HTR-8/SVneo (cell line): ENCODE data around the gene KLK6.
A peak's percentile ranks its signal among the peaks of the same experiment; 100 is the strongest.

Source experiments
- DNase-seq: peaks from one replicate; pipeline ENCODE4 v3.0.0; 2011; ENCODE audit warnings: low spot score, mixed read lengths; ENCODE audit not compliant: insufficient read length
- FAIRE-seq: peaks from 2 replicates; lab custom pipeline; 2011; peaks lifted over from hg19 to GRCh38; lab: Jason Lieb, UNC

The KLK6 gene

GRCh38 chr19:50969413-50969760 lies at the start of gene KLK6:
Gene KLK6 (minus strand): TSS chr19:50969591. CDS start chr19:50968104, 1,487 bp downstream.
- FAIRE-seq (no peak), DNase-seq (no peak)

GRCh38 chr19:51018745-51019543 lies 49.6 kb upstream of the KLK6 start:
- no peak for FAIRE-seq

GRCh38 chr19:51016798-51017683 lies 47.6 kb upstream of the KLK6 start:
- FAIRE-seq (no peak), DNase-seq (peak; percentile 65)

More at GRCh38 chr19:51018745-51019543, 49.6 kb upstream of the KLK6 start:
- no peak for DNase-seq

GRCh38 chr19:51015691-51016267 lies 46.4 kb upstream of the KLK6 start:
- FAIRE-seq, result no peak
- DNase-seq, result no peak

- DNase-seq (no peak), FAIRE-seq (no peak)
These were observed 44.9 kb upstream of the KLK6 start for GRCh38 chr19:51014242-51014641.

- no peak for FAIRE-seq
- DNase-seq, result no peak
These were observed 43.3 kb upstream of the KLK6 start for GRCh38 chr19:51012661-51013190.

GRCh38 chr19:51010066-51010795 lies 40.8 kb upstream of the KLK6 start:
- DNase-seq (no peak), FAIRE-seq (no peak)

- FAIRE-seq (no peak), DNase-seq (no peak)
These were observed 39.9 kb upstream of the KLK6 start for GRCh38 chr19:51009061-51009891.

- FAIRE-seq (no peak), DNase-seq (no peak)
These were observed 38.1 kb upstream of the KLK6 start for GRCh38 chr19:51007488-51007887.

GRCh38 chr19:51006406-51006805 lies 37.0 kb upstream of the KLK6 start:
- FAIRE-seq, result no peak

GRCh38 chr19:51005248-51005647 lies 35.9 kb upstream of the KLK6 start:
- DNase-seq (no peak), FAIRE-seq (no peak)

More at GRCh38 chr19:51006406-51006805, 37.0 kb upstream of the KLK6 start:
- DNase-seq, result no peak

GRCh38 chr19:51003316-51003715 lies 33.9 kb upstream of the KLK6 start:
- FAIRE-seq (no peak), DNase-seq (no peak)

- FAIRE-seq (no peak), DNase-seq (no peak)
These were observed 33.3 kb upstream of the KLK6 start for GRCh38 chr19:51002542-51003311.

- FAIRE-seq, result no peak
- no peak for DNase-seq
These were observed 32.7 kb upstream of the KLK6 start for GRCh38 chr19:51002089-51002532.

GRCh38 chr19:51001515-51001914 lies 32.1 kb upstream of the KLK6 start, which contains the start of gene KLK8:
Gene KLK8 (minus strand): TSS chr19:51001604. CDS start chr19:51001167, 437 bp downstream.
- DNase-seq (no peak), FAIRE-seq (no peak)

- DNase-seq (no peak), FAIRE-seq (no peak)
These were observed 31.6 kb upstream of the KLK6 start for GRCh38 chr19:51000981-51001380.

GRCh38 chr19:51000426-51000825 lies 31.0 kb upstream of the KLK6 start:
- FAIRE-seq, result no peak
- DNase-seq, result no peak

- DNase-seq, result no peak
- FAIRE-seq, result no peak
These were observed 29.3 kb upstream of the KLK6 start for GRCh38 chr19:50998686-50999085.
